Ramos (cell line): Measurements from ENCODE around the gene GPR180.

Experiments used
- in situ Hi-C: fragments of 300-500 bp; cut with MboI; formaldehyde crosslinking; loops from one replicate; pipeline ENCODE4 v1.14.3; 2022; ENCODE audit warnings: low sequenced_read_pairs; ENCODE audit not compliant: unreplicated experiment

GPR180 gene

DNA sequence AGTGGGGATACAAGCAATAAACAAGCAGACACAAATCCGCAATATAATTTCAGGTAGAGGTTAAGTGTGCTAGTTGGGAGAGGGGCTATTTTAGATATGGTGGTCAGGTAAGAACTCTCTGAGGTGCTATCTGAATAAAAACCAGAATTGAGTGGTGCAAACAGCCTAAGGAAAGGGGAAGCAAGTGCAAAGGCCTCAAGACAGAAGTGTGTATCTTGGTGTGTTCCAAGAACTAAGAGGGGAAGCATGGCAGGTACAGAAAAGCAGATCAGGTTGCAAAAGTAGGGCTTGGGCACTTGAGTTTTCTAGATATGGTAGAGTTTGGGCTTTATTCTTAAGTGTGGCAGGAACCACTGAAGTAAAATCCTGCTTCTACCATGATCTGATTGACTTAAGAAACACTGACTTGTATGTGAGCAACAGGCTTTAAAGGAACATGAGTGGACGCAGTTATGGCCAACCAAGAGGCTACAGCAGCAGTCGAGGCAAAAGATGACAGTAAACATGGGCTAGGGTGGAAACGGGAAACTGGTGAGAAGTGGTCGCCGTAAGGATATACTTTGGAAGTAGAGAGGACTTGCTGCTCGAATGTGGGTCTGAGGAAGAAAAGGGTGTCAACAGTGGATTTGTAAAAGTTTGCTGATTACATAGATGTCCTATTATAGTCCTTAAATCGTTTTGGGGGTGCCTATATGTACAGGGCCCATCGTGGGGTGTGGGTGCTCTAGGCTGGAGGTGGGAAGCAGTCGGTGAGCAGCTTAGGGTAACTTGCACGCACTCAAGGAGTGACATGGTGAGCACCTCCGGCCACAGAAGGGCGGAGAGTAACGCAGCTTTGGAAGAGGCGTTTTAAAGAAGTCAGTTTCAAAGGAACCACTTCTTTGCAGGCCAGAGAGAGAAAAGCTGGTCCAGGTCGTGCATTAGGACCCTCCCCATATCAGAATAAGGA lies 6.4 kb upstream of the GPR180 start:
- in situ Hi-C loops, result loop anchor here (25.0 kb wide), 1 partner anchor 1092 kb away; the partner anchor contains the start of gene DNAJC3

DNA sequence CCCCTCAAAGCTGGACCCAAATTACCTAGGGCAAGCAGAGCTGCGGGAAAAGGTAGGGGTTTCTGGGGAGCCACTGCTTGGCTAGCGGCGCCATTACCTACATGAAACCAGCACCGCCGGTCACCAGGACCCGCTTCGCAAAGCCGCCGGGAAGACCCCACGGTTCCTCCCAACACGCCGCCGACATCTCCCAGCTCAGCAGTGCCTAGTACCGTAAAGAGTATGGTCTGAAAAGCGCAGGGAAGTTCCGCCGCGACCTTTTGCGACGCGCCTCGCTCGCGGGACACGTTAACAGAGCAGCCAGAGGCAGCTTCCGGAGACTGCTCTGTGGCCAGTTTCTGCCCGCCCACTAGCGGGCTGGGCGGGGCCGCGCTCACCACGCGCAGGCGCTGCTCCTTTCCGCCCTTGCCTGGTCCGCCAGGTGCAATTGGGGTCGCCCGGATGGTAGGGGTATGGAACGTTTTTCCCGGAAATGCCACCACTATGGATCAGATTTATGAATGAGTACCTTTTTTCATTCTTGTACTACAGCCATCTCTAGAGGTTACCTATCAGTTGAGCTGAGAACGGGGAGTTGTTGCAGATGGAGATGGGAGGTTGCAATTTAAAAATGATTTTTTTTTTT lies 5.6 kb upstream of the GPR180 start, which contains the start of gene TGDS:
Gene TGDS, minus strand, starts transcription at position 203 of the 625 bp plus-strand sequence. Its CDS starts 16 bp downstream, at position 187.
- in situ Hi-C loops, result loop anchor here (25.0 kb wide), 1 partner anchor 1091 kb away; the partner anchor contains the start of gene DNAJC3

DNA sequence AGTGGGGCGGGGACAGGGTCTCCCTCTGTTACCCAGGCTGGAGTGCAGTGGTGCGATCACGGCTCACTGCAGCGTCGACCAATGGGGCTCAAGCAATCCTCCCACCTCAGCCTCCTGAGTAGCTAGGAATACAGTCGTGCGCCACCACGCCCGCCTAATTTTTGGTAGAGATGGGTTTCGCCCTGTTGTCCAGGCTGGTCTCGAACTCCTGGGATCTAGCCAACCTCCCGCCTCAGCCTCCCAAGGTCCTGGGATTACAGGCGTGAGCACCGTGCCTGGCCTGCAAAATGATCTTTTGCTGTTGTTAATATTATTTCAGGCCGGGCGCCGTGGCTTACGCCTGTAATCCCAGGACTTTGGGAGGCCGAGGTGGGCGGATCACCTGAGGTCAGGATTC lies 5.1 kb upstream of the GPR180 start:
- in situ Hi-C loops, result loop anchor here (25.0 kb wide), 1 partner anchor 1091 kb away; the partner anchor contains the start of gene DNAJC3

DNA sequence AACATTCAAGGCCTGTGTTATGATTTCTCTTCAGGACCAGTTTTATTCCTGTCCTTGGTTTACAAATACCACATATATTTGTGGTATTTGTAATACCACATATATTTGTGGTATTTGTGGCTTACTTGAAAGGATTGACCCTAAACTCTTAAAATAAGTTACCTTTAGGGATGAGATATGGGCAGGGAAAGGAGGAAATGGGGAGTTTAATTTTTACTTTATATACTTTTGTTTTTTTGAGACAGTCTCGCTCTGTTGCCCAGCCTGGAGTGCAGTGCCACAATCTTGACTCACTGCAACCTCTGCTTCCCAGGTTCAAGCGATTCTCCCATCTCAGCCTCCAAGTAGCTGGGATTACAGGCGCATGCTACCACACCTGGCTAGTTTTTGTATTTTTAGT lies 3.4 kb upstream of the GPR180 start:
- in situ Hi-C loops, result loop anchor here (25.0 kb wide), 1 partner anchor 1089 kb away; the partner anchor contains the start of gene DNAJC3

DNA sequence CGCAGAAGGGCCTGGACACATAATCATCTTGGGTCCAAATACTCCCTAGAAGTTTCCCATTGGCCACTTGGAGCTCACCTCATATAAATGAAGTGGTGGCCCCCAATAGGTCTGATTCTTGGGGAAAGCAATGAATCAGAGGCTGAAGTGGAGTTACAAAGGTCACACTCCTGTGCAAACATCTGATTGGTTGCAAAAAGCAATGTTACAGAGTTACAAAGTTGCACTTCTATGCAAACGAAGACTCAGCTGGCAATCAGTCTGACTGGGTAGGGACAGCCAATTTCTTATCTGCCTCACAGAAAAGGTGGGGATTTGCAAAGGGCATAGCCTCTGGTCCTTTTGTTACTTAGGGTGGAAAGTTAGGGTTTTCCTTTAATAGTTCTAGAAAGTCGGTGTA lies 1.8 kb upstream of the GPR180 start:
- in situ Hi-C loops, result loop anchor here (25.0 kb wide), 1 partner anchor 1087 kb away; the partner anchor contains the start of gene DNAJC3

DNA sequence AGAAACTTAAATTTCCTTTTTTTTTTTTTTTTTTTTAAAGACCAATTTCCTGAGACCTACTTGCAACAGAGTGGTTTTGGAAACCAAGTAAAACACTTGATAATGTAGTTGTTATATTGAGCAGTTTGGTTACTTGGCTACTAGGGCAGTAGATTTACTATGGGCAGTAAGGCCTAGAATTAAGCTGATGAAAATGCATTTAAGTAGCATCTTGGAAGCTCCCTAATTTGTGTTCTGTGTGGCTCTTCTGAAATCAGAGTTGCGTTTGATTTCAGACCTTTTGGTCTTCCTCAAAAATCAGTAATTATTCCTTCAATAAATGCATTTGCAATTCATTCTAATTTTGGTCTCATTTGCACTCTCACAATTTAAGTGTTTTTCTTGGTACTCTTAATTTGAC lies 810 bp downstream of the GPR180 start:
- in situ Hi-C loops, result no loop called here

DNA sequence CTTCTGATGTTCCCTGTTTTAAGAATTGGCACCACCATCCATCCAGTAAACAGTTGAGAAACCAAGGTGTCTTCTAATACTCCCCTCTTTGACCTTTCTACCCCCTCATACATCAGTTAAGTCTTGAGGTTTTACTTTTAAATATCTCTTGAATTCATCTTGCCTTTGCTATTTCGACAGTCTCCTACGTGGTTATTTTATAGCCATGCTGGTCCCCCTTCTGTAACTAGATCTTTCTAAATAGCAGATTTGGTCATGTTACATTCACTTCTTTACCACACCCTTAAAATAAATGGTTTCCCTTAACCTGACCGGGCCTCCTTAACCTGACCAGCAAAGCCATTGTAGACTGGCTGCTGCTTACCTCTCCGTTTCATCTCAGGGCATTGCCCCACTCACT lies 5.4 kb downstream of the GPR180 start:
- in situ Hi-C loops, result no loop called here

DNA sequence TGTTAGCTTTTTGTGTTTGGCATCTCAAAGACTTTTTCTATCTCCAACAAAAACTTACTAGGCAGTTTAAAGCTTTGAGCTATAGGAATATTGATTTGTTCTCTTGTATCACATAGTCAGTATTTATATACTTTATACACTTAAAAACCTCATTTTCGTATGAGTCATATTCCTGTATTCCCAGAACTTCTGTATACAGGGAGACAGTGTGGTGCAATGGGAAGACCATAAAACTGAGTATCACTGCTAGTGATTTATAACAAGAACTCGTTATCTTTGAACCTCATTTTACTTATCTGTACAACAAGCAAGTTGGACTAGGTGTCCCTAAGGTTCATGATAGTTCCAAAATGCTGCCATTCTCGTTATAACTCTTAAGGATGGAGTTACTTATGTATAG lies 6.3 kb downstream of the GPR180 start:
- in situ Hi-C loops, result no loop called here

DNA sequence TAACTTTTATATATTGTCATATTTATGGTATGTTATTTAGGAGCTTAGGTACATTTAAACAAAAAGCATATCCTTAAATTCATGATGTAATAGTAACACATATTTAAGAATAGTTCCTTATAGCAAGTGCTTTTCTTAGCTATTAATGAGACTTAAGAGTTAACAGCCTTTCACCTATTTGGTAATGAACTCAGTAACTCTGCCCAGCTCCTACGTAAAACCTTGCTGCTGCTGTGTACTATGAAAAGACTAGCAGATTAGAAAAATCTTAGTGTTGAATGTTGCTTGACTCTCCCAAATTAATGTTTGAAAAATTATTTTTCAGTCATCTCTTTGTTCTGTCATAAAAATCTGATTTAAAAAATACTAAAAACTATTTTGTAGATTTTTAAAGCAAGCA lies 6.9 kb downstream of the GPR180 start:
- in situ Hi-C loops, result no loop called here

DNA sequence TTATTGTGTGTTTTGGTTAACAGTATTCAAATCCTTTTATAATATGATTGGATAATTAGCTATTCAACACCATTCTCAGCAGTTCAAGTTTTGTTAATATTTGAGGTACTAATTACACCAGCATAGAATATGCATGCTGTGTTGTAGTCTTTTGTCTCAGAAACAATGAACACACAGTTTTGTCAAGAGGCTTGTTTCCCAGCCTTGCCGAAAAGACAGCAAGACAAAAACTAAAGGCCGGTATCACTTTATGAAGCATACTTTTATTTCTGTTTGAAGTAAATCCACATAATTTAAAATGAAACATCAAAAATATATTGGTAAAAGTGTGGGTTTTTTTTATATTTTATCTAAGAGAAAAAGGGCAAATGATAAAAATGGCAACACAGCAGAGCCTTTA lies 7.5 kb downstream of the GPR180 start:
- in situ Hi-C loops, result no loop called here

DNA sequence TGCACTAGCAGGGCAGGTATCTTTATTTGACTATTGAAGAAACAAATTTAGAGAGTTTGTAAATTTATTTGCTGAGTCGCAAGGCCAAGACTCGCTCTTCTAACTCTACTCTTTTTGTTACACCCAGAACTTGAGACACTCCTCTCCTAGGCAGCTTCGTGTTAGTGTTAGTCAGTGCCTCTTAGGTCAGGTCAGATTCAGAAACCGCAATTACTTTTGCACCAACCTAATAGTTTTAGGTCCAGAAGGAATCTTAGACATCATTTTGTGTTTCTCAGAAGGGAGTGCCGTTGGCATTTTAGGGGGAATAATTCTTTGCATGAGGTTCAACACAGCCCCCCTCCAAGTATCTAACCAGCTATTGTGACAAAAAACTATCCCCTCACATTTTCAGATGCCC lies 8.8 kb downstream of the GPR180 start:
- in situ Hi-C loops, result loop anchor here (5.0 kb wide), 1 partner anchor 173 kb away; no protein-coding TSS in a partner anchor

DNA sequence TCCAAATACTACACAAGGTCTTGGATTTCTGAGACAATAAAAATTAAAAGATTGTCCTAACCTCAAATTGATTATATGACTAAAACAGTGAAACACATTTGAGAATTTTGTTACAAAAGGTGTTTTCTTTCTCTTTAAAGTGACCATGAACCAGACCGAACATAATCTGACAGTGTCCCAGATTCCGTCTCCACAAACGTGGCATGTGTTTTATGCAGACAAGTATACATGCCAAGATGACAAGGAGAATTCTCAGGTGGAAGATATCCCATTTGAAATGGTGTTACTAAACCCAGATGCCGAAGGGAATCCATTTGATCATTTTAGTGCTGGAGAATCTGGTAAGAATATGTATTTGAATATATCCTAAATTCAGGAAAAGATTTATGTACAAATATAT lies 10.4 kb downstream of the GPR180 start:
- in situ Hi-C loops, result loop anchor here (5.0 kb wide), 1 partner anchor 175 kb away; no protein-coding TSS in a partner anchor

DNA sequence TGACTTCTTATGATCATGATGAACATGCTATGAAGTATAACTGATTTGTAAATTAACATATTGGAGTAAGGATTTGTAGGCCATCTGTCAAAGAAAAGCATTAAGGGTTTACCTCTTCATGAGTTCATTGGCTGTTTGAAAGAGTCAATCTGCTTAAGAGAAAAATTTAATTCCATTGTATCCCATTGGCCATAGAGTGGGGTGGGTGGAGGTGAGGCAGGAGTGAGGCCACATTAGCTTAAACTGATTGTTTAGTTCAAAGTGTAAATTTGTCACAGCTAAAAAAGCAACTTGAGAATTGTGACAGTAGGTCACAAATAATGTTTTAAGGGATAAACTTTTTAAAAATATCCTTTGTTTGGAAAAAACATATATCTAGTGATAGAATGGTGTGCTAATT lies 11.4 kb downstream of the GPR180 start:
- in situ Hi-C loops, result loop anchor here (5.0 kb wide), 1 partner anchor 176 kb away; no protein-coding TSS in a partner anchor

DNA sequence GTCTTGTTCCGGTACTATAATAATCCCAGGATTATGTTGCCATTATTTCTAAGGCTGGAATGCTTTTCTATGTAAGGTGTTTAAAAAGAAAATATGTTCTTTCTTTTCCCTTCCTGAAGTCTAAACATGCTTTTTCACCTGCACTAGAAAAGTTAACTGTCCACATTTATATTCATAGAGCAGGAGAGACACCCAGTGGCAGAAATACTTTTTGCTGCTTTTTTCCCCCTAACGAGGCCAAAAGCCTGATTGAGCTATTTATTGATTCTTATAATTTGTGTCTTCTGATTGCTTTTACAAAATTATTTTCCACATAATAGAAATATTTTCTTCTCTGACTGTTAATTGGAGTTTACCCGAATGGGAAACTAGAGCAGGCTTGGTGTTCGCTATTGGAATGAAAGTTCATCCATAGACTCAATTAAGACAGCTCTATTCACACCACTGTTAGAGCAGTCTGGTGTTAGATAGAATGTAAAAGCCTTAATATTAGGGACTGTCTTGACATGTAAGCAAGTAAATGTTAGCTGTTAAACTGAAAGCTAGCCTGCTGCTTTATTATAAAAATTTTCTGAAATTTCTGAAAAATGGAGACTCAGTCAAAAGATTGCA lies 15.8 kb downstream of the GPR180 start:
- in situ Hi-C loops, result no loop called here

DNA sequence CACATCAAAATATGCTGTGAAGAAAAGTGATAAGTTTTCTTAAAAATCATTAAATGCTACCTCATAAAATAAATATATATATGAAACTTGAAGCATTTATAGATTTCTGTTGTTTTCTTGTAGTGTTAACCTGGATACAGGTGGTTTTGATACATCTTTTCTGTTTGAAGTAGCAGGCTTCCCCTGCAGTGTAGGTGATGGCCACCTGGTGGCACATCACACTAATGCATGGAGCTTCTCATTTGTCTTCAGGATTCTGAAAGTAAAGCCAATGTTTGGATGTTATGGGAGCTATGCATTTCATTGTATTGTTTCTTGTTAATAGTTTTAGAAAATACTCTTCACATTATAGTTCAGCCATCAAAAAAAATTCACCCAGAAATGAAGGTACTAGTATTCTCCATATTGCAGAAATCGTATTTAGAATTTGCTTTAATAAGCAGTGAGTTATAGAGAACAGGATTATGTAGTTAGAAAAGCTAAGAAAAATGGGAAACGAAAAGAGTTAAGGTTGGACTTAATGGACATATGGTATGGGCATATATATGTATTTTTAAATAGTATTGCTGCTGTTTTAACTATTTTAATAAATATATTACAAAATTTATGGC lies 18.7 kb downstream of the GPR180 start:
- in situ Hi-C loops, result no loop called here

DNA sequence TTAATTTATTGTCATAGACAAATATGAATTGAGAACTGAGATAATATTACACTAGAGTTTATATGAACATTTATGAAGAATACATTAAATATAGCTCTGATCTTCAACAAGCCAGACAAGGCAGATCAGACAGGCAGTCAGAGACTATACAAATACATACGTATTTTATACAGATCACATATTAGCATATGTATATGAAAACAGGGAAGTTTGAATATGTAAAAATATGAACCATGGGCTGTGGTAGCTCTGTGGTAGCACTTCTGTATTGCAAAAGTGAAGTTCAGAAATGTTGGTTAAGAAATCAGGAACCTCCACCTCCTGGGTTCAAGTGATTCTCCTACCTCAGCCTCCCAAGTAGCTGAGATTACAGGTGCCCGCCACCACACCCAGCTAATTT lies 20.7 kb downstream of the GPR180 start:
- in situ Hi-C loops, result no loop called here

DNA sequence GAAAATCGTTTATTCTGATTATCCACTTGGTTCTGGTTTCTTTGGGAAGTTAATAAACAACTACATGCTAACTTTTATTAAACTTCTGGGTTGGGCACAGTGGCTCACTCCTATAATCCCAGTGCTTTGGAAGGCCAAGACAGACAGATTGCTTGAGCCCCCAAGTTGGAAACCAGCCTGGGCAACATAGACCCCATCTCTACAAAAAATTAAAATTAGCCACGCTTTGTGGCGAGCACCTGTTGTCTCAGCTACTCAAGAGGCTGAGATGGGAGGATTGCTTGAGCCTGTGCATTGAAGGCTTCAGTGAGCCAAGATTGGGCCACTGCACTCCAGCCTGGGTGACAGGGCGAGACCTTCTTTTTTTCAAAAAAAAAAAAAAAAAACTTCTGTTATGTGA lies 21.7 kb downstream of the GPR180 start:
- in situ Hi-C loops, result no loop called here

DNA sequence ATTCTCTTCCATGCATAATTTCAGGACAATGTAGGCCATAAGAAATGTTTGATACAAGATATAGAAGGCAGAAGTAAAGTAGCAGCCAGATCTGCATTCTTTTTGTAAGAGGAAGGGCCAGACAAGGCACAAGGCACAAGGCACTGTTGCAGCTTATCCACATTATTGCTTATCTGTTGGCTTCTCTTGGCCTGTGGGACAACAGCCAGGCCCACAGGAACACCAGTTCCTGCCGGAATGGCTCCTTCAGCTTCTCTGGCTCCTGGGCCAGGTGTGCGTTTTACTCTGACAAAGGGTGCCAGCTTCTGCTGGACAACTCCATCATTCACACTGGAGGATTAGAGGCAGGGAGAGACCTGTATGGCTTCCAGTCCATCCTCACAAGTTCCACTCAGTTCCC lies 29.2 kb downstream of the GPR180 start:
- in situ Hi-C loops, result no loop called here

DNA sequence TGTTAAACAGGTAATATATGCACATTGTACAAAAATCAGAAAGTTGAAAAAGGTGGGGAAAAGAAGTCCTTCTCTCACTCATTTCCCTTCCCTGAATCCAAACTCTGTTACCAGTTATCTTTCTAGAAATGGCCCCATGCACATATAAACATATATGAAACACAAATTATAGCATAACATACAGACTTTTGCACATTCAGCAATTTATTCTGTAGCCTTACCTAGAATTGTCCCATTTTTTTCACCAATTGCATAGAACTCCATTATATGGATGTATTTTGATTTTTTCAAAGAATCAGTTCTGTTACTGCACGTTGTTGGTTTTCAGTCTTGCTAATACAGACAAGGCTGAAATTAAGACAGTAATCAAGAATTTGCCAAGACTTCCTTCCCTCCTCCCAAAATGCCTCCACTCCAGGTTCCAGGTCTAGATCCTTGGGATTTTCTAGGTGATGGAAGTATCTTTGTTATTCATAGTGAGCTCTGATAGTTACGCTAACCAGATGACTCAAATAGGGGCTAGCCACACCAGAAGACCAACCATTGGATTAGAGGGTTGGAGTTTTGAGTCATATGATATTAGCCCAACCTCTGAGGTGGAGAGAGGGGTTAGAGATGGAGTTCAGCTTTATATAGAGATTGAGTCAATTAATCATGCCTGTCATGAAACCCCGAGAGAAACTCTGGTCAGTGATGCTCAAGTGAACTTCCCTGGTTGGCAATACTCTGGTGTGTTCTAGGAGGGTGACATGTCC lies 30.7 kb downstream of the GPR180 start:
- in situ Hi-C loops, result no loop called here
